ENCODE results near the gene CARMIL3. TPM values are rescaled to one million over a fixed set of nuclear protein-coding genes. Genes with fewer than 3 reads are reported as not detected.
"Not testable (repeated sequence)": the region's sequence is repeated elsewhere in the genome, so short reads cannot be mapped to it uniquely, and the experiment has no call there.

CARMIL3 gene, protein sequence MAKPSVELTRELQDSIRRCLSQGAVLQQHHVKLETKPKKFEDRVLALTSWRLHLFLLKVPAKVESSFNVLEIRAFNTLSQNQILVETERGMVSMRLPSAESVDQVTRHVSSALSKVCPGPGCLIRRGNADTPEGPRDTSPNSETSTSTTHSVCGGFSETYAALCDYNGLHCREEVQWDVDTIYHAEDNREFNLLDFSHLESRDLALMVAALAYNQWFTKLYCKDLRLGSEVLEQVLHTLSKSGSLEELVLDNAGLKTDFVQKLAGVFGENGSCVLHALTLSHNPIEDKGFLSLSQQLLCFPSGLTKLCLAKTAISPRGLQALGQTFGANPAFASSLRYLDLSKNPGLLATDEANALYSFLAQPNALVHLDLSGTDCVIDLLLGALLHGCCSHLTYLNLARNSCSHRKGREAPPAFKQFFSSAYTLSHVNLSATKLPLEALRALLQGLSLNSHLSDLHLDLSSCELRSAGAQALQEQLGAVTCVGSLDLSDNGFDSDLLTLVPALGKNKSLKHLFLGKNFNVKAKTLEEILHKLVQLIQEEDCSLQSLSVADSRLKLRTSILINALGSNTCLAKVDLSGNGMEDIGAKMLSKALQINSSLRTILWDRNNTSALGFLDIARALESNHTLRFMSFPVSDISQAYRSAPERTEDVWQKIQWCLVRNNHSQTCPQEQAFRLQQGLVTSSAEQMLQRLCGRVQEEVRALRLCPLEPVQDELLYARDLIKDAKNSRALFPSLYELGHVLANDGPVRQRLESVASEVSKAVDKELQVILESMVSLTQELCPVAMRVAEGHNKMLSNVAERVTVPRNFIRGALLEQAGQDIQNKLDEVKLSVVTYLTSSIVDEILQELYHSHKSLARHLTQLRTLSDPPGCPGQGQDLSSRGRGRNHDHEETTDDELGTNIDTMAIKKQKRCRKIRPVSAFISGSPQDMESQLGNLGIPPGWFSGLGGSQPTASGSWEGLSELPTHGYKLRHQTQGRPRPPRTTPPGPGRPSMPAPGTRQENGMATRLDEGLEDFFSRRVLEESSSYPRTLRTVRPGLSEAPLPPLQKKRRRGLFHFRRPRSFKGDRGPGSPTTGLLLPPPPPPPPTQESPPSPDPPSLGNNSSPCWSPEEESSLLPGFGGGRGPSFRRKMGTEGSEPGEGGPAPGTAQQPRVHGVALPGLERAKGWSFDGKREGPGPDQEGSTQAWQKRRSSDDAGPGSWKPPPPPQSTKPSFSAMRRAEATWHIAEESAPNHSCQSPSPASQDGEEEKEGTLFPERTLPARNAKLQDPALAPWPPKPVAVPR (N-terminal part only)
- under 1 TPM in 1 of 2 donors, not detected in 1; 0.14 TPM for total RNA-seq

GRCh38 chr14:24051789-24052655 lies at the start of gene CARMIL3:
TSS of gene CARMIL3 (plus strand) at chr14:24052009. CDS start at chr14:24052154, 145 bp downstream.
- H3K9me3 ChIP-seq, result no peaks in the 10 kb centered on the region
- DNase-seq (ENCODE audit: low spot score) (no peak), ATAC-seq (ENCODE audit: insufficient number of reproducible peaks, low FRiP score, low read depth) (no peak)
- H3K4me3 ChIP-seq, result peak within 1 kb of the TSS; percentile 88
- H3K4me1 ChIP-seq (ENCODE audit: control insufficient read depth in 1 of 2, low read depth in 2 of 2), result peaks cover 8 to 14% of the 10 kb centered on the region in 2 donors
- H3K36me3 ChIP-seq, result no peaks in the 10 kb centered on the region
- H3K27me3 ChIP-seq (replicated peaks; ENCODE audit: insufficient read depth), result no peaks in the 10 kb centered on the region
- TF ChIP-seq, protein P1, sequence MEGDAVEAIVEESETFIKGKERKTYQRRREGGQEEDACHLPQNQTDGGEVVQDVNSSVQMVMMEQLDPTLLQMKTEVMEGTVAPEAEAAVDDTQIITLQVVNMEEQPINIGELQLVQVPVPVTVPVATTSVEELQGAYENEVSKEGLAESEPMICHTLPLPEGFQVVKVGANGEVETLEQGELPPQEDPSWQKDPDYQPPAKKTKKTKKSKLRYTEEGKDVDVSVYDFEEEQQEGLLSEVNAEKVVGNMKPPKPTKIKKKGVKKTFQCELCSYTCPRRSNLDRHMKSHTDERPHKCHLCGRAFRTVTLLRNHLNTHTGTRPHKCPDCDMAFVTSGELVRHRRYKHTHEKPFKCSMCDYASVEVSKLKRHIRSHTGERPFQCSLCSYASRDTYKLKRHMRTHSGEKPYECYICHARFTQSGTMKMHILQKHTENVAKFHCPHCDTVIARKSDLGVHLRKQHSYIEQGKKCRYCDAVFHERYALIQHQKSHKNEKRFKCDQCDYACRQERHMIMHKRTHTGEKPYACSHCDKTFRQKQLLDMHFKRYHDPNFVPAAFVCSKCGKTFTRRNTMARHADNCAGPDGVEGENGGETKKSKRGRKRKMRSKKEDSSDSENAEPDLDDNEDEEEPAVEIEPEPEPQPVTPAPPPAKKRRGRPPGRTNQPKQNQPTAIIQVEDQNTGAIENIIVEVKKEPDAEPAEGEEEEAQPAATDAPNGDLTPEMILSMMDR (IDR thresholded peaks at IDR 0.05), result no peak
- no peak within 1 kb of the TSS for H3K27ac ChIP-seq

- not testable (repeated sequence) for H3K27ac ChIP-seq; H3K36me3 ChIP-seq; H3K4me1 ChIP-seq (ENCODE audit: control insufficient read depth in 1 of 2, low read depth in 2 of 2); DNase-seq (ENCODE audit: low spot score); H3K27me3 ChIP-seq (replicated peaks; ENCODE audit: insufficient read depth); ATAC-seq (ENCODE audit: insufficient number of reproducible peaks, low FRiP score, low read depth); H3K9me3 ChIP-seq
- H3K4me3 ChIP-seq, result peak overlapping the region; percentile 73
Observed at GRCh38 chr14:24006471-24006816, 45.4 kb upstream of the CARMIL3 start.

DNA sequence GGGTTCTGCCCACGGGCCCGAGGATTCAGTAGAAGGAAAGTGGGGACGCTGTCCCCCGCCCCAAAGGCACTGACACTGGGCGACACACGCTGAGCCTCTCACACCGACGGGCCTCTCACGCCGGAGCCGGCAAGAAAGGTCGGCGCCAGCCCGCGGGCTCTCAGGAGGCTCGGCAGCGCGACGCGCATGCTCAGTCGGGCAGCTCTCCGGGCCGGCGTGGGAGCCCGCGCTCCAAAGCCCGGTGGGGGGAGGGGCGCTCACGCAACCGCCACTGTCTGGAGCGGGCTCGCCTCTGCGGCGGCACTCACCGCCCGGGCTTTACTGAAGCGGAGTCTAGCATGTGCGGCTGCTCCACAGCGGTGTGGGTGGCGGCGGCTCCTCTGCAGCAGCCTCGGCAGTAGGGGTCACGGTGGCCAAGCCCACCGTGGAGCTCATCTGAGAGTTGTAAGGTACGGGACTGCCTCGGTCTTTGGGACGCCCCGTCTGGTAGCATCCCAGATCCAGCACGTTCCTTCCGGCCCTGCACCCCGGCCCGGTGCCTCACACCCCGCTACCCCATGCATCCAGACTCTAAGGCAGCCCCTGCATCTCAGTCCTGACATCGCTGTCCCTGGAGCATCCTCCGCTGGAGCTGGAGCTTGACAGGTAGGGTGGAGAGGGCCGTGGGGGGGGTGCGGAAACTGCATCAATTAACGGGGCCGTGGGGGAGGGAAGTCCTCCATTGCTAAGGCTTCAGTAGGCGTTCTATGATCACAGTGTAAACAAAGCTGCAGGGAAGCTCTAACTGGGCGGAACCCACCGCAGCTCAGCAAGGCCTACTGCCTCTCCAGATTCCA lies 44.8 kb upstream of the CARMIL3 start:
- H3K27me3 ChIP-seq (replicated peaks; ENCODE audit: insufficient read depth); DNase-seq (ENCODE audit: low spot score); H3K9me3 ChIP-seq; H3K4me1 ChIP-seq (ENCODE audit: control insufficient read depth in 1 of 2, low read depth in 2 of 2); ATAC-seq (ENCODE audit: insufficient number of reproducible peaks, low FRiP score, low read depth); H3K36me3 ChIP-seq: not testable (repeated sequence)
- Histone ChIP-seq H3K4me3 (peak overlapping the region; percentile 73), H3K27ac (peak overlapping the region in 1 of 2 donors; percentile 26)

GRCh38 chr14:24011051-24011450 lies 40.8 kb upstream of the CARMIL3 start:
- no peak overlapping the region for H3K27ac ChIP-seq
- no peak overlapping the region for H3K4me3 ChIP-seq
- no peaks in the 10 kb centered on the region for H3K27me3 ChIP-seq (replicated peaks; ENCODE audit: insufficient read depth)
- peaks cover 0 to 19% of the 10 kb centered on the region in 2 donors for H3K4me1 ChIP-seq (ENCODE audit: control insufficient read depth in 1 of 2, low read depth in 2 of 2)
- H3K9me3 ChIP-seq, result no peaks in the 10 kb centered on the region
- ATAC-seq (ENCODE audit: insufficient number of reproducible peaks, low FRiP score, low read depth) (no peak), DNase-seq (ENCODE audit: low spot score) (no peak)
- TF ChIP-seq, protein P1 (IDR thresholded peaks at IDR 0.05), result no peak
- H3K36me3 ChIP-seq, result no peaks in the 10 kb centered on the region

- H3K4me3 ChIP-seq; DNase-seq (ENCODE audit: low spot score); ATAC-seq (ENCODE audit: insufficient number of reproducible peaks, low FRiP score, low read depth); H3K9me3 ChIP-seq; H3K36me3 ChIP-seq; H3K27me3 ChIP-seq (replicated peaks; ENCODE audit: insufficient read depth); H3K27ac ChIP-seq: not testable (repeated sequence)
- H3K4me1 ChIP-seq (ENCODE audit: control insufficient read depth in 1 of 2, low read depth in 2 of 2), result peaks cover 0 to 19% of the 10 kb centered on the region in 2 donors
Observed at GRCh38 chr14:24012726-24013273, 39.0 kb upstream of the CARMIL3 start.
